GM12878 (cell line): ENCODE data around the gene SPAST. TPM values are rescaled to one million over a fixed set of nuclear protein-coding genes. Genes with fewer than 3 reads are reported as not detected.

Source experiments
- ATAC-seq: fragments of 200-7000 bp; cut with Tn5 transposase; 3 replicates; pipeline ENCODE4 v1.9.1; 2020; ENCODE audit warnings: mild to moderate bottlenecking, moderate library complexity
- BruUV-seq: library from RNA; stranded (reverse); fragments of 400-500 nt; replicated peaks from 2 replicates; lab custom pipeline; 2021; lab: Mats Ljungman, UMichigan
- CTCF ChIA-PET: fragments of 300-600 bp; sonication (Branson Sonifier 250); formaldehyde crosslinking; extraction: SDS; loops from one replicate; lab custom pipeline; 2021; ENCODE audit warnings: inconsistent platforms; lab: Yijun Ruan, JAX
- POLR2A ChIA-PET: fragments of 350-600 bp; formaldehyde crosslinking; extraction: SDS; loops from one replicate; lab custom pipeline; 2021; ENCODE audit warnings: inconsistent platforms; lab: Charles Lee
- RAD21 ChIA-PET: fragments of 300-600 bp; sonication (Branson Sonifier 250); formaldehyde crosslinking; loops from one replicate; lab custom pipeline; 2023; ENCODE audit warnings: antibody characterized with exemption; ENCODE audit not compliant: unreplicated experiment; lab: Charles Lee
- SMC1A ChIA-PET: fragments of 300-600 bp; sonication (Branson Sonifier 250); formaldehyde crosslinking; loops from one replicate; lab custom pipeline; 2023; ENCODE audit not compliant: unreplicated experiment, uncharacterized antibody; lab: Charles Lee
- DNase-seq: peaks from one replicate; pipeline ENCODE4 v3.0.0-alpha.2; 2011; ENCODE audit warnings: low read depth, low spot score
- FAIRE-seq: peaks from 3 replicates; lab custom pipeline; 2011; peaks lifted over from hg19 to GRCh38; lab: Jason Lieb, UNC
- H2AFZ ChIP-seq: 2 replicates; pipeline ENCODE4 v1.6.0; 2011; ENCODE audit warnings: low read depth, low read length, control low read depth; ENCODE audit not compliant: control insufficient read depth
- H3K27ac ChIP-seq: 2 replicates; pipeline ENCODE4 v1.5.1; 2011; ENCODE audit warnings: control low read depth; ENCODE audit not compliant: control insufficient read depth, insufficient read depth
- H3K27me3 ChIP-seq, 2 experiments: replicated peaks in 1 of 2; 2 replicates each; pipeline versions ENCODE4 v1.6.0 to v1.6.1; 2011; ENCODE audit warnings: low read length in 1 of 2; ENCODE audit not compliant: control insufficient read depth in 2 of 2, insufficient read depth in 2 of 2
- H3K36me3 ChIP-seq, 2 experiments: 2 replicates each; pipeline ENCODE4 v1.5.1; 2011; ENCODE audit warnings: low read length in 1 of 2; ENCODE audit not compliant: control insufficient read depth in 2 of 2, insufficient read depth in 2 of 2
- H3K4me1 ChIP-seq: 2 replicates; pipeline ENCODE4 v1.6.1; 2011; ENCODE audit warnings: mild to moderate bottlenecking, low read length, moderate library complexity, mixed read lengths; ENCODE audit not compliant: control insufficient read depth, insufficient read depth
- H3K4me2 ChIP-seq: 2 replicates; pipeline ENCODE4 v1.6.0; 2011; ENCODE audit warnings: control low read depth; ENCODE audit not compliant: control insufficient read depth, insufficient read depth
- H3K4me3 ChIP-seq: fragments of 200-600 bp; sonication (generic); 2 replicates; pipeline ENCODE4 v1.5.1; 2016
- H3K79me2 ChIP-seq: 2 replicates; pipeline ENCODE4 v1.6.0; 2011; ENCODE audit warnings: low read length; ENCODE audit not compliant: control insufficient read depth, insufficient read depth
- H3K9ac ChIP-seq: 2 replicates; pipeline ENCODE4 v1.8.0; 2011; ENCODE audit warnings: low read length, control low read depth, mixed read lengths; ENCODE audit not compliant: control insufficient read depth, insufficient read depth
- H3K9me3 ChIP-seq: replicated peaks from 3 replicates; pipeline ENCODE4 v1.5.1; 2011; ENCODE audit warnings: mild to moderate bottlenecking, low read length; ENCODE audit not compliant: control insufficient read depth, insufficient read depth
- H4K20me1 ChIP-seq: 2 replicates; pipeline ENCODE4 v1.6.0; 2011; ENCODE audit not compliant: control insufficient read depth, insufficient read depth
- BCL3 ChIP-seq: IDR thresholded peaks from 2 replicates; pipeline ENCODE4 v1.6.1; 2011; ENCODE audit warnings: borderline replicate concordance, low read depth, mild to moderate bottlenecking, moderate library complexity, low read length; ENCODE audit not compliant: insufficient read depth, poor library complexity, severe bottlenecking
- CHD4 ChIP-seq: fragments of 200-600 bp; sonication (generic); IDR thresholded peaks from 2 replicates; pipeline ENCODE4 v1.6.1; 2016; ENCODE audit warnings: mild to moderate bottlenecking
- CREB1 ChIP-seq: IDR thresholded peaks from 2 replicates; pipeline ENCODE4 v1.6.1; 2012; ENCODE audit warnings: low read depth, mild to moderate bottlenecking, inconsistent platforms
- CREM ChIP-seq: IDR thresholded peaks from 2 replicates; pipeline ENCODE4 v1.6.1; 2014; ENCODE audit warnings: antibody characterized with exemption, low read depth
- FOS ChIP-seq: IDR thresholded peaks from 3 replicates; pipeline ENCODE4 v1.6.1; 2011; ENCODE audit warnings: borderline replicate concordance; ENCODE audit not compliant: insufficient read length; ENCODE audit errors: extremely low read depth
- KAT2A ChIP-seq: conservative IDR thresholded peaks from 2 replicates; pipeline ENCODE4 v1.6.1; 2011; ENCODE audit warnings: low read depth, low read length; ENCODE audit not compliant: control insufficient read depth
- KLF5 ChIP-seq: fragments of 450-650 bp; IDR thresholded peaks from 2 replicates; pipeline ENCODE4 v1.6.1; 2014; ENCODE audit warnings: mild to moderate bottlenecking; ENCODE audit not compliant: partially characterized antibody
- MTA2 ChIP-seq: fragments of 450-650 bp; IDR thresholded peaks from 2 replicates; pipeline ENCODE4 v1.6.1; 2016; ENCODE audit warnings: low read depth, mild to moderate bottlenecking, moderate library complexity
- NBN ChIP-seq: fragments of 450-650 bp; IDR thresholded peaks from 2 replicates; pipeline ENCODE4 v1.6.1; 2016
- NFYB ChIP-seq: IDR thresholded peaks from 2 replicates; pipeline ENCODE4 v1.6.1; 2011; ENCODE audit warnings: low read depth, mild to moderate bottlenecking, low read length, improper control_type of control experiment, moderate library complexity; ENCODE audit not compliant: insufficient read depth
- NR2C2 ChIP-seq: IDR thresholded peaks from 2 replicates; pipeline ENCODE4 v1.6.1; 2011; ENCODE audit warnings: borderline replicate concordance, low read depth; ENCODE audit not compliant: control insufficient read depth, insufficient read length
- RAD21 ChIP-seq: IDR thresholded peaks from 2 replicates; pipeline ENCODE4 v1.6.1; 2011; ENCODE audit warnings: mild to moderate bottlenecking, low read depth, low read length, moderate library complexity; ENCODE audit not compliant: insufficient read depth
- RB1 ChIP-seq: fragments of 450-650 bp; formaldehyde crosslinking; IDR thresholded peaks from 2 replicates; pipeline ENCODE4 v1.6.1; 2017; ENCODE audit warnings: mild to moderate bottlenecking, borderline replicate concordance
- RUNX3 ChIP-seq: IDR thresholded peaks from 2 replicates; pipeline ENCODE4 v1.6.1; 2012; ENCODE audit warnings: low read length, inconsistent platforms
- SIN3A ChIP-seq: IDR thresholded peaks from 2 replicates; pipeline ENCODE4 v1.6.1; 2012; ENCODE audit warnings: low read depth, low read length, improper control_type of control experiment
- SPI1 ChIP-seq: IDR thresholded peaks from 2 replicates; pipeline ENCODE4 v1.6.1; 2011; ENCODE audit warnings: low read depth, mild to moderate bottlenecking, low read length, moderate library complexity, borderline replicate concordance; ENCODE audit not compliant: insufficient read depth
- TCF12 ChIP-seq: IDR thresholded peaks from 2 replicates; pipeline ENCODE4 v1.6.1; 2011; ENCODE audit warnings: low read depth, mild to moderate bottlenecking, low read length
- USF2 ChIP-seq: IDR thresholded peaks from 2 replicates; pipeline ENCODE4 v1.6.1; 2011; ENCODE audit warnings: low read depth, low read length, improper control_type of control experiment, borderline replicate concordance
- ZBED1 ChIP-seq: IDR thresholded peaks from 2 replicates; pipeline ENCODE4 v1.6.1; 2016; ENCODE audit warnings: borderline replicate concordance
- ZBTB40 ChIP-seq: fragments of 450-650 bp; IDR thresholded peaks from 2 replicates; pipeline ENCODE4 v1.6.1; 2016; ENCODE audit warnings: mild to moderate bottlenecking, moderate library complexity, borderline replicate concordance
- WGBS: methylation state at CpG from one replicate; pipeline ENCODE4 v1.1.6; 2016; ENCODE audit warnings: low lambda C conversion rate; ENCODE audit not compliant: insufficient replicate concordance, insufficient coverage; ENCODE audit errors: missing lambda C conversion rate; 5-methylcytosine and 5-hydroxymethylcytosine counted together
- in situ Hi-C: fragments of 300-500 bp; cut with MboI; formaldehyde crosslinking; loops from 9 replicates; pipeline ENCODE4 v1.14.3; 2018; ENCODE audit warnings: mixed read lengths
- intact Hi-C: fragments of 100-400 bp; cut with micrococcal nuclease; formaldehyde crosslinking; loops from one replicate; pipeline ENCODE4 v1.14.2; 2022; ENCODE audit not compliant: unreplicated experiment
- polyA plus RNA-seq, 11 experiments: library from polyadenylated mRNA; depleted of rRNA in 4 of 11; unstranded in 6 of 11; stranded (reverse) in 5 of 11; fragments of >200 nt; fragmentation: Nextera tagmentation in 4 of 11; fragmentation: Illumina TruSeq in 1 of 11; extraction: Ambion mirVana in 4 of 11; extraction: Trizol in 1 of 11; gene quantifications; 1 replicate in 1 of 11; 2 replicates in 10 of 11; pipeline versions ENCODE4 v1.2.1 to v1.2.3, GENCODE V29; 2011 to 2016; ENCODE audit warnings: inconsistent platforms in 2 of 11, missing spikeins in 2 of 11, low read depth in 1 of 11
- total RNA-seq, 4 experiments: library from RNA; depleted of rRNA in 3 of 4; stranded (reverse); fragments of >200 nt in 3 of 4; fragmentation: Illumina TruSeq in 1 of 4; extraction: Trizol in 1 of 4; gene quantifications; 2 replicates each; pipeline versions ENCODE4 v1.2.1 to v1.2.3, GENCODE V29; 2013 to 2021

Gene SPAST
- total and polyA plus RNA-seq, 10 of the 15 experiments (the other 5 are each of a cell fraction or from before 2014, with no cell fraction given), result 4.3 to 21.3 (median 10.0) TPM

- no peak overlapping the region for H3K4me3 ChIP-seq
- no peak overlapping the region for H3K9ac ChIP-seq
- peaks cover 9% of the 10 kb centered on the region for H3K4me1 ChIP-seq
- FAIRE-seq (peak; percentile 70), DNase-seq (peak; percentile 66), ATAC-seq (peak; percentile 58)
- ChIA-PET CTCF (no interaction called here), SMC1A (no interaction called here), POLR2A (interaction anchor here (0.6 to 1.1 kb wide), 2 partner anchors 21 to 186 kb away, joined by 3 to 4 read pairs; no protein-coding TSS in a partner anchor), RAD21 (interaction anchor here (0.5 to 0.8 kb wide), 3 partner anchors 105 to 188 kb away, joined by 3 to 4 read pairs (median 3); partner anchors contain the start of gene SPAST)
- intact Hi-C loops (loop anchor here (2.0 to 5.0 kb wide), 4 partner anchors 20 to 189 kb away; partner anchors contain the start of genes BIRC6, SPAST and YIPF4), in situ Hi-C loops (no loop called here)
- no peak overlapping the region for H2AFZ ChIP-seq
- H3K27me3 ChIP-seq, result no peaks in the 10 kb centered on the region
- H3K79me2 ChIP-seq, result peaks cover 42% of the 10 kb centered on the region
- no peak overlapping the region for H3K27ac ChIP-seq
- peak overlapping the region; percentile 36; the same call in 1 of the 2 replicates for H3K4me2 ChIP-seq
- no TSS peak for BruUV-seq
- WGBS, result 0% methylated on average over 2 of the region's 2 CpGs
- H3K9me3 ChIP-seq, result peaks cover 2% of the 10 kb centered on the region; the same call in 1 of the 3 replicates
- H3K36me3 ChIP-seq, result no peaks in the 10 kb centered on the region; a peak in 2 of 4 replicates
- no peaks in the 10 kb centered on the region for H4K20me1 ChIP-seq
- no peak for TF ChIP-seq CHD4
- TF ChIP-seq MTA2, result 0 out of 2 replicates have a peak, but pooled peaks have one; percentile 29
- TF ChIP-seq ZBTB40, result no peak
- no peak for TF ChIP-seq SIN3A
- TF ChIP-seq BCL3, result no peak
- TF ChIP-seq SPI1, result no peak
- TF ChIP-seq NFYB, result no peak
- no peak for TF ChIP-seq KAT2A
- TF ChIP-seq FOS, result no peak
- no peak for TF ChIP-seq RB1
- TF ChIP-seq KLF5, result no peak
- TF ChIP-seq NR2C2, result no peak
- no peak for TF ChIP-seq TCF12
- no peak for TF ChIP-seq USF2
- no peak for TF ChIP-seq CREM
- TF ChIP-seq NBN, result no peak
- no peak for TF ChIP-seq RAD21
- TF ChIP-seq ZBED1, result no peak
- peak; percentile 60 for TF ChIP-seq RUNX3
- TF ChIP-seq CREB1, result no peak
These were observed 105.2 kb downstream of the SPAST start for GRCh38 chr2:32168513-32168912.
